Thyroid gland (tissue), 4 donors: ENCODE measurements around the gene TPPP2.

ENCODE experiments used
- CTCF ChIP-seq, 6 experiments: fragments of 200-600 bp in 3 of 6; fragments of 450-650 bp in 3 of 6; sonication (generic) in 3 of 6; IDR thresholded peaks; one replicate each; pipeline ENCODE4 v1.5.1; 2016 to 2019; ENCODE audit warnings: antibody characterized with exemption in 6 of 6, mild to moderate bottlenecking in 2 of 6, inconsistent platforms in 1 of 6, moderate library complexity in 1 of 6
- POLR2A ChIP-seq, 2 donors: fragments of 450-650 bp; IDR thresholded peaks; one replicate each; pipeline ENCODE4 v1.6.1; 2017; ENCODE audit warnings: antibody characterized with exemption in 2 of 2, mild to moderate bottlenecking in 2 of 2, moderate library complexity in 1 of 2

GRCh38 chr14:21061347-21061668 is 31.3 kb downstream of the TPPP2 start:
- TF ChIP-seq CTCF (IDR thresholded peaks at IDR 0.05) (no peak), POLR2A (IDR thresholded peaks at IDR 0.05) (no peak)
